Measurements from ENCODE around the gene AIPL1.
A peak's percentile ranks its signal among the peaks of the same experiment; 100 is the strongest.

The AIPL1 gene

GRCh38 chr17:6380915-6381438, 53.9 kb downstream of the AIPL1 start:
- no peak for DNase-seq (ENCODE audit: low read depth in 2 of 3, low spot score in 1 of 3)

- DNase-seq (ENCODE audit: low read depth in 2 of 3, low spot score in 1 of 3): no peak
These were observed 57.0 kb downstream of the AIPL1 start for GRCh38 chr17:6377906-6378305.

GRCh38 chr17:6376931-6377361, 58.0 kb downstream of the AIPL1 start:
- no peak for DNase-seq (ENCODE audit: low read depth in 2 of 3, low spot score in 1 of 3)

- DNase-seq (ENCODE audit: low read depth in 2 of 3, low spot score in 1 of 3): peak; percentile 51 to 71 (median 69)
These were observed 60.1 kb downstream of the AIPL1 start for GRCh38 chr17:6374761-6375312.

- no peak for DNase-seq (ENCODE audit: low read depth in 2 of 3, low spot score in 1 of 3)
These were observed 60.6 kb downstream of the AIPL1 start for GRCh38 chr17:6374271-6374691.

Measured in stimulated activated CD4-positive, alpha-beta T cell treated with anti-CD3 and anti-CD28 coated beads, Interleukin-12 subunit alpha, Interleukin-12 subunit beta, amount 100 ng/mL, for 48 hours (primary cell).